GM18526 (cell line): ENCODE measurements around the gene SMARCD1.

ENCODE experiments used
- POLR2A ChIP-seq: IDR thresholded peaks from 3 replicates; pipeline ENCODE4 v1.6.1; 2011; ENCODE audit not compliant: insufficient read length; ENCODE audit errors: extremely low read depth

SMARCD1 gene

DNA sequence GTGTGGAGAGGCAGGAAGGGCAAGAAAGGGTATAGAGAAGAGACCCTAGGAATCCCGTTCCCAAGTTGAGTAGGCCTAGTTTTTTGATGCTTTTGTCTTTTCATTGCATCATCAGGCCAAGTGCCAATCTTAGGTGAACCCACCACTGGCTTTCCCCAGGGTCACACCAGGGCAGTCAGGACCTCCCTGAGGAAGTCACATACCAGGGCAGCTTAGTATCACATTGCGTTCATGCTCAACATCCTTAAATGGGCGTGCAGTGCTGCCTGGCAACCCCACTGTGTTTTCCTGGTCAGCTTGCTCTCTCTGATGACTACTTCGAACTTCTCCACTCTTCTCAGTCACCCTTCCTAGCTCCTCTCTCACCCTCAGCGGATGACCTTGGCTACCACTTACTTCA, 18.7 kb upstream of the SMARCD1 start:
- no peak for TF ChIP-seq POLR2A

DNA sequence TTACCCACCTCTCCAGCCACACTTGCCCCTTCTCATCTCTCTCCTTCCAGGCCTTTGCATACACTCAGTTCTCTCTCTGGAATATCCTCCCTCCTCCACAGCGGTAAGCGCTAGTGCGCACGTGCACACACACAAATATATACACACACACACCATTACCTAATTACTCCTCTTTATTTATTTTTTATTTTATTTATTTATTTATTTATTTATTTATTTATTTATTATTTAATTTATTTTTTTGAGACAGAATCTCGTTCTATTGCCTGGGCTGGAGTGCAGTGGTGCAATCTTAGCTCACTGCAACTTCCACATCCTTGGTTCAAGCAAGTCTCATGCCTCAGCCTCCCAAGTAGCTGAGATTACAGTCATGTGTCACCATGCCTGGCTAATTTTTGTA, 16.1 kb upstream of the SMARCD1 start:
- TF ChIP-seq POLR2A, result no peak

DNA sequence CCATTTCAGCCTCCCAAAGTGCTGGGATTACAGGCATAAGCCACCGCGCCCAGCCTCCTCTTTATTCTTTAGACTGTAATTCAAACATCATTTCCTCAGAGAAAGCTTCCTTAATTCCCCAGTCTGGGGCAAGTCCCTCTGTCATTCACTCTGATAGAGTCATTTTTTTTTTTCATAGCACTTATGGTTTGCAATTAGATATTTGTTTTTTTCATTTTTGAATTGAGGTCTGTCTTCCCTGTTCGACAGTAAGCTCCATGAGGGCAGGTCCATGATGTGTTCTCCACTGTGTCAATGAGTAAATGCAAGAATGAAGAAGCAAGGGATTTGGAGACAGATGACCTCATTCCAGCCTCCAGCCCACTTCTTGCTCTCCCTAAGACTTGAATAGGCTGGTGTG, 15.6 kb upstream of the SMARCD1 start:
- TF ChIP-seq POLR2A, result no peak

DNA sequence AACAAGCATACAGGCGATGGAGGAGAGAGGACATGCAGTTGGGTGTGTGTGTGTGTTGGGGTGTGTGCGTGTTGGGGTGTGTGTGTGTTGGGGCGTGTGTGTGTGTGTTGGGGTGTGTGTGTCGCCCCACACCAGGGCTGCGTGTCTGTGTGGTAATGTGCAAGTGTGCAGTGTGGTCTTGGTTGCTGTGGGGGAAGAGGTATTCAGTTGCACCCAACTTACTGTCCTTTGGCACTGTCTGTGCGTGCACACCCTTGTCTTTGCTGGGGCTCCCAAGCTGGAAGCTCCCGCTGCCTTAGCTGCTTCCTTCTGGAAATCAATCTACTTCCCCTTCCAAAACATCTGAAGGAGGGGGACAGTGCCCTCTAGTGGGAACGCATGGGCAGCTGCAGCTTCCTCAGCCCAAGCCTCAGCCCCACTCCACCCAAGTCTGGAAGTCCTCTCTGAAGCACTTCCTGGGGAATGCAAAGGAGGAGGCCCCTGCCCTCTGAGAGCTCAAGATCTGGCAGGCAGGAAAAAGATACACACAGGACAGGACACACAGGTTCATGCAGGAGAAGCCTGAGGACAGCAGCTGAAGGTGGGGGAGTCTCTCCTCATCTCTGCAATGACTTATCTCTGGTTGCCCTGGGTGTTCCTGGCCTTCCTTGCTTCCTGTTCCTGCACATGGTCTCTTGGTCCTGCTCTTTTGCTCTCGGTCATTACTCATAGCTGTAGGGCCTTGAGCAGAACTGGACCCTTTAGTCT, 14.7 kb upstream of the SMARCD1 start:
- no peak for TF ChIP-seq POLR2A

GRCh38 chr12:50072198-50072907, 12.8 kb upstream of the SMARCD1 start:
- no peak for TF ChIP-seq POLR2A

GRCh38 chr12:50073206-50073605, 11.9 kb upstream of the SMARCD1 start:
- no peak for TF ChIP-seq POLR2A

- TF ChIP-seq POLR2A, result no peak
These were observed 11.4 kb upstream of the SMARCD1 start for GRCh38 chr12:50073712-50074111.

GRCh38 chr12:50074936-50075807, 10.0 kb upstream of the SMARCD1 start:
- TF ChIP-seq POLR2A, result no peak

DNA sequence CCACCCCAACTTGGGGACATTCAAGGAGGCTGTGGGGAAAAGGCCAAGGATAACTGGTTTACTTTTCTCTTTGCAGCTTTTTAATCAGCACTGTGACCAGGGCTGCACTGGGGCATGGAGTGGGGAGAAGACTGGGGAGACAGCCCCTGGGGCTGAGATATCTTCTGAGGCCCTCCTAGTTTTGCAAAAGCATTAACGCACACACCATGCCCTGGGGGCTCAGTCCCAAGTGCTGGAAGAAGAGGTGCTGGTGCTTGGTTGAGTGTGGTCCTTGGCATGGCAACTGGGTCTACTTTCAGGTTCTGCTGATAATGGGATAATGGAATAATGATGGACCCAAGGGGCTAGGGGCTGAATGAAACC, 9.4 kb upstream of the SMARCD1 start:
- no peak for TF ChIP-seq POLR2A

- TF ChIP-seq POLR2A, result no peak
These were observed 8.0 kb upstream of the SMARCD1 start for GRCh38 chr12:50077099-50077498.

DNA sequence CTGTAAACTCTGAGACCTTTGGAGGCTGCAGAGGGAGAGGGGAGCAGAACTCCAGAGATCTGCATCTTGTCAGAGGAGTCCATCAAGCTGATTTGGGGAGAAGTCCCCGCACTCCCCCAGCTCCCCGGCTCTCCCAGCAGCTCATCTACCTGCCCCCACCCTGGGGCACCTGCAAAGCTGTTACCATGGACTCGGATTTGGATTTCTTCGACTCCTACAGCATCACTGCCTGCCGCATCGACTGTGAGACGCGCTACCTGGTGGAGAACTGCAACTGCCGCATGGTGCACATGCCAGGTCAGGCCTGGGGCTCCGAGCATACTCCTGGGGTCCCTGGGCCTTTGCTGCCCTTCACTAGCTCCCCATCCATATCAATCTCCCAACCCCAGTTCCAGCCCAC, 6.9 kb upstream of the SMARCD1 start:
- TF ChIP-seq POLR2A, result no peak

DNA sequence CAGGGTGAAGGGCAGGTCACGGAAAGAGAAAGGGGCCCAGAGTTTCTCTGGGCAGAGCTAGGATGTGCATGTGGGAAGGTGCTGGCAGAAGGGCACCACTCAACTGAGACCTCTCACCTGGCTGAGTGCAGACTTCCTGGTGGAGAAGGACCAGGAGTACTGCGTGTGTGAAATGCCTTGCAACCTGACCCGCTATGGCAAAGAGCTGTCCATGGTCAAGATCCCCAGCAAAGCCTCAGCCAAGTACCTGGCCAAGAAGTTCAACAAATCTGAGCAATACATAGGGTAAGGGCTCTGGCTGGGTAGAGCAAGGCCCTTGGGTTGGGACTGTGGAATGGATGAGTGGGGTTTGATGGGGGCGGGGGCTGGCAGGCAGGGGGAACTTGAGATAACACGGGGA, 5.4 kb upstream of the SMARCD1 start:
- no peak for TF ChIP-seq POLR2A

DNA sequence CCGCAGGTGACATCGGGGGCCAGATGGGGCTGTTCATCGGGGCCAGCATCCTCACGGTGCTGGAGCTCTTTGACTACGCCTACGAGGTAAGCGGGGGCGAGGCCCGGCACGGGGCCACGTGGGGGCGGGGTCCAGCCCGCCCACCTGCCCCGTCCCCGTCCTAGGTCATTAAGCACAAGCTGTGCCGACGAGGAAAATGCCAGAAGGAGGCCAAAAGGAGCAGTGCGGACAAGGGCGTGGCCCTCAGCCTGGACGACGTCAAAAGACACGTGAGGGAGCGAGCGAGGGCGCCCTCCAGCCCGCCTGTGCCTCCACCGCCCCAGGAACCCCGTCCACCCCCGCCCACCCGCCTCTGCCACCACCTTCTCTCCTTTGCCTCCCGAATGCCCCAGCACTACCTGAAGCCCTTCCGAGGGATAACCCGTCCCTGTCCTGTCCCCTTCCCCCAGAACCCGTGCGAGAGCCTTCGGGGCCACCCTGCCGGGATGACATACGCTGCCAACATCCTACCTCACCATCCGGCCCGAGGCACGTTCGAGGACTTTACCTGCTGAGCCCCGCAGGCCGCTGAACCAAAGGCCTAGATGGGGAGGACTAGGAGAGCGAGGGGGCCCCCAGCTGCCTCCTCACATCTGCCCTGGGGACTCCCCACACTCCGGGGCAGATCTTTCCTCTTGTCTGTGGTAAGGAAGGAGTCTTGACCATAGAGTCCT, 3.9 kb upstream of the SMARCD1 start:
- TF ChIP-seq POLR2A, result no peak

DNA sequence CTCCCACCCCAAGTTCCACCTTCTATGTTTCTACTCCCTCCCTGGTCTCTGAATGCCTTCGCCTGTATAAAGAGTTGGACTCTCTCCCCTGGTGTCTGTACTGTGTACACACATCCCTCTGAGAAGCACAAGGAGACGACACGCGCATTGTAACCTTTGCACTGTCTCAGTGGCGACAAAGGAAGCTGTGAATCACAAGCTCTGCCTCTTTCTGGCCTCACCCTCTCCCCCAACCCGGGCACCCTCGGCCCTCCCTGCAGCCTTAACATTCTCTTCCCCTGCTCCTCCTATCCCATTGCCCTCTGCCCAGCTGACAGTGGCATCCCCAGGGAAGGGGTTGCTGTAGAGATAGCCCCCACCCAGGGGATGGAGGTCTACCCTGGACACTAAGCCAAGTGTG, 2.5 kb upstream of the SMARCD1 start:
- no peak for TF ChIP-seq POLR2A

DNA sequence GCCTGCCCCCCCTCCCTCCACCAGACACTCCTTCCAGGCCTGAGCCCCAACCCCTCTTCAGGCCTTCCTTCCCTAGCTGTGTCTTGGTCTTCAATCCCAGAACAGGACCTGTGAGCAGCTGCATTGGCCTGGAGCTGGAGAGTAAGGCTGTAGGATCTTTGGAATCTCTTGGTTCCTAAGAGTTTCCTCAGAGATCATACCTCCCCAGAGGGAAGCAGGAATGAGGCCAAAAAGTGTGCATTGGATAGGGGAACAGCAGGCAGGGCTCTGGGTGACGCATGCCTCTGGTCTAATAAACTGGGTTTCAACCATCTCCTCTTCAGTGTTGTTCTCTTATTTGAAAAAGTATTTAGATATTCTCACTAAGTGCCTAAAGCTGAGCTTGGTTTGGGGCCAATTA, 1.8 kb upstream of the SMARCD1 start:
- TF ChIP-seq POLR2A, result no peak
